Endodermal cell (in vitro differentiated cells): ENCODE data around the gene ZDHHC18. TPM values are rescaled to one million over a fixed set of nuclear protein-coding genes. Genes with fewer than 3 reads are reported as not detected.

ENCODE experiments used
- DNase-seq: peaks from one replicate; pipeline ENCODE4 v3.0.0-alpha.2; 2017
- H3K27ac ChIP-seq: 2 replicates; pipeline ENCODE4 v1.5.1; 2013; ENCODE audit warnings: mild to moderate bottlenecking, low read depth, low read length, moderate library complexity
- H3K27me3 ChIP-seq: 2 replicates; pipeline ENCODE4 v1.6.1; 2013; ENCODE audit warnings: mild to moderate bottlenecking, low read length, moderate library complexity; ENCODE audit not compliant: insufficient read depth, control insufficient read depth, poor library complexity, severe bottlenecking
- H3K36me3 ChIP-seq: 2 replicates; pipeline ENCODE4 v1.7.0; 2013; ENCODE audit warnings: mild to moderate bottlenecking, low read length, moderate library complexity; ENCODE audit not compliant: control insufficient read depth, insufficient read depth
- H3K4me1 ChIP-seq: one replicate; pipeline ENCODE4 v1.7.0; 2013; ENCODE audit warnings: low read length; ENCODE audit not compliant: control insufficient read depth, insufficient read depth
- H3K4me3 ChIP-seq: 2 replicates; pipeline ENCODE4 v1.5.1; 2013; ENCODE audit warnings: mild to moderate bottlenecking, low read length, moderate library complexity
- H3K9ac ChIP-seq: 2 replicates; pipeline ENCODE4 v1.6.1; 2013; ENCODE audit warnings: mild to moderate bottlenecking, low read length, moderate library complexity; ENCODE audit not compliant: poor library complexity, severe bottlenecking; ENCODE audit errors: extremely low read depth
- H3K9me3 ChIP-seq: 2 replicates; pipeline ENCODE4 v1.6.1; 2013; ENCODE audit warnings: mild to moderate bottlenecking, low read length, moderate library complexity; ENCODE audit not compliant: control insufficient read depth
- H3K27ac Mint-ChIP-seq: 2 replicates; pipeline ENCODE4 v1.8.0; 2020; ENCODE audit warnings: mixed read lengths
- H3K27me3 Mint-ChIP-seq: 2 replicates; pipeline ENCODE4 v1.8.0; 2021; ENCODE audit warnings: mild to moderate bottlenecking, mixed read lengths; ENCODE audit not compliant: insufficient read depth
- H3K36me3 Mint-ChIP-seq: 2 replicates; pipeline ENCODE4 v1.8.0; 2020; ENCODE audit warnings: low read depth, mixed read lengths
- H3K4me1 Mint-ChIP-seq: 2 replicates; pipeline ENCODE4 v1.8.0; 2020; ENCODE audit warnings: mixed read lengths
- H3K4me3 Mint-ChIP-seq: 2 replicates; pipeline ENCODE4 v1.8.0; 2020; ENCODE audit warnings: mild to moderate bottlenecking, moderate library complexity, mixed read lengths
- H3K9me3 Mint-ChIP-seq: 2 replicates; pipeline ENCODE4 v1.8.0; 2020; ENCODE audit warnings: mild to moderate bottlenecking, mixed read lengths
- WGBS, 2 experiments: methylation state at CpG; one replicate each; pipeline versions ENCODE4 v1.1.5 to v1.1.7; 2013; ENCODE audit warnings: missing lambda C conversion rate in 2 of 2, mixed read lengths in 1 of 2; ENCODE audit not compliant: insufficient coverage in 1 of 2, insufficient read length in 1 of 2; 5-methylcytosine and 5-hydroxymethylcytosine counted together
- total RNA-seq, 2 donors: library from RNA; stranded (reverse); fragmentation: NEBNext Ultra II Directional in 1 of 2; extraction: Animal tissue kit (Norgen Biotek cat#: 25700) in 1 of 2; gene quantifications; 2 replicates in 1 of 2; 3 replicates in 1 of 2; pipeline ENCODE4 v1.2.1, GENCODE V29; 2021
- TF ChIP-seq, protein P1 (sequence below): fragments of 200-600 bp; sonication (generic); conservative IDR thresholded peaks from 2 replicates; pipeline ENCODE4 v1.5.0; 2021; ENCODE audit warnings: antibody characterized with exemption, mild to moderate bottlenecking

The ZDHHC18 gene
- total RNA-seq, 2 donors from 2014 or later = 39.7 to 42.4 TPM

DNA sequence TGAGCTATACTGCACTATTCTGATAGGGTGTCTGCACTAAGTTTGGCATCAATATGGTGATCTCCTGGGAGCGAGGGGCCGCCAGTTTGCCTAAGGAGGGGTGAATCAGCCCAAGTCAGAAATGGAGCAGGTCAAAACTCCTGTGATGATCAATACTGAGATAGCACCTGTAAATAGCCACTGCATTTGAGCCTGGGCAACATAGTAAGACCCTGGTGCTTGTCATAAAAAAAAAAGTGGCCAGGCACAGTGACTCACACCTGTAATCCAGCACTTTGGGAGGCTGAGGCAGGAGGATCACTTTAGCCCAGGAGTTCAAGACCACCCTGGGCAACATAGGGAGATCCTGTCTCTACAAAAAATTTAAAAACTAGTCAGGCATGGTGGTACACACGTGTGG, 11.6 kb upstream of the ZDHHC18 start:
- H3K27ac Mint-ChIP-seq = no peak overlapping the region
- H3K9me3 Mint-ChIP-seq = peaks cover 13% of the 10 kb centered on the region
- no peak overlapping the region for H3K9ac ChIP-seq
- H3K36me3 ChIP-seq = no peaks in the 10 kb centered on the region
- 90 to 100% methylated on average over 3 of the region's 3 CpGs for WGBS, 2 experiments
- no peak overlapping the region for H3K4me3 Mint-ChIP-seq
- H3K9me3 ChIP-seq = no peaks in the 10 kb centered on the region
- H3K36me3 Mint-ChIP-seq = peaks cover 2% of the 10 kb centered on the region
- H3K27me3 Mint-ChIP-seq = no peaks in the 10 kb centered on the region
- no peaks in the 10 kb centered on the region for H3K4me1 ChIP-seq
- no peaks in the 10 kb centered on the region for H3K4me1 Mint-ChIP-seq
- H3K27me3 ChIP-seq = no peaks in the 10 kb centered on the region
- no peak overlapping the region for H3K4me3 ChIP-seq
- TF ChIP-seq, protein P1, sequence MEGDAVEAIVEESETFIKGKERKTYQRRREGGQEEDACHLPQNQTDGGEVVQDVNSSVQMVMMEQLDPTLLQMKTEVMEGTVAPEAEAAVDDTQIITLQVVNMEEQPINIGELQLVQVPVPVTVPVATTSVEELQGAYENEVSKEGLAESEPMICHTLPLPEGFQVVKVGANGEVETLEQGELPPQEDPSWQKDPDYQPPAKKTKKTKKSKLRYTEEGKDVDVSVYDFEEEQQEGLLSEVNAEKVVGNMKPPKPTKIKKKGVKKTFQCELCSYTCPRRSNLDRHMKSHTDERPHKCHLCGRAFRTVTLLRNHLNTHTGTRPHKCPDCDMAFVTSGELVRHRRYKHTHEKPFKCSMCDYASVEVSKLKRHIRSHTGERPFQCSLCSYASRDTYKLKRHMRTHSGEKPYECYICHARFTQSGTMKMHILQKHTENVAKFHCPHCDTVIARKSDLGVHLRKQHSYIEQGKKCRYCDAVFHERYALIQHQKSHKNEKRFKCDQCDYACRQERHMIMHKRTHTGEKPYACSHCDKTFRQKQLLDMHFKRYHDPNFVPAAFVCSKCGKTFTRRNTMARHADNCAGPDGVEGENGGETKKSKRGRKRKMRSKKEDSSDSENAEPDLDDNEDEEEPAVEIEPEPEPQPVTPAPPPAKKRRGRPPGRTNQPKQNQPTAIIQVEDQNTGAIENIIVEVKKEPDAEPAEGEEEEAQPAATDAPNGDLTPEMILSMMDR = no peak
- no peak for DNase-seq
- no peak overlapping the region for H3K27ac ChIP-seq

GRCh38 chr1:26820784-26821269, 5.7 kb upstream of the ZDHHC18 start:
- Mint-ChIP-seq H3K27ac (no peak overlapping the region), H3K4me3 (no peak overlapping the region), H3K36me3 (peaks cover 2% of the 10 kb centered on the region), H3K27me3 (no peaks in the 10 kb centered on the region), H3K9me3 (peaks cover 19% of the 10 kb centered on the region), H3K4me1 (peaks cover 8% of the 10 kb centered on the region)
- Histone ChIP-seq H3K9me3 (no peaks in the 10 kb centered on the region), H3K4me1 (no peaks in the 10 kb centered on the region), H3K36me3 (no peaks in the 10 kb centered on the region), H3K9ac (no peak overlapping the region), H3K27ac (no peak overlapping the region), H3K4me3 (no peak overlapping the region), H3K27me3 (no peaks in the 10 kb centered on the region)
- WGBS, 2 experiments = 84 to 89% methylated on average over 3 to 4 of the region's 4 CpGs
- TF ChIP-seq, protein P1 = peak; percentile 51
- no peak for DNase-seq

- DNase-seq = no peak
- no peak overlapping the region for H3K27ac ChIP-seq
- no peaks in the 10 kb centered on the region for H3K27me3 Mint-ChIP-seq
These were observed 3.6 kb upstream of the ZDHHC18 start for GRCh38 chr1:26822737-26823395.

More at GRCh38 chr1:26822737-26823395, 3.6 kb upstream of the ZDHHC18 start:
- 96 to 99% methylated on average over 3 to 4 of the region's 4 CpGs for WGBS, 2 experiments
- Histone ChIP-seq H3K36me3 (no peaks in the 10 kb centered on the region), H3K9me3 (no peaks in the 10 kb centered on the region), H3K4me1 (no peaks in the 10 kb centered on the region), H3K4me3 (no peak overlapping the region), H3K27me3 (no peaks in the 10 kb centered on the region), H3K9ac (no peak overlapping the region)
- Mint-ChIP-seq H3K4me3 (no peak overlapping the region), H3K9me3 (peaks cover 13% of the 10 kb centered on the region), H3K4me1 (peaks cover 19% of the 10 kb centered on the region), H3K27ac (no peak overlapping the region), H3K36me3 (peaks cover 2% of the 10 kb centered on the region)
- TF ChIP-seq, protein P1 = peak; percentile 43
